Calu3 (cell line): ENCODE results near the gene DUSP7. TPM values are rescaled to one million over a fixed set of nuclear protein-coding genes. Genes with fewer than 3 reads are reported as not detected.

Source experiments
- BruUV-seq: library from RNA; stranded (reverse); fragments of 400-500 nt; replicated peaks from 2 replicates; lab custom pipeline; 2021; lab: Mats Ljungman, UMichigan
- CTCF ChIA-PET: fragments of 300-600 bp; sonication (Branson Sonifier 250); formaldehyde crosslinking; loops from one replicate; lab custom pipeline; 2022; ENCODE audit warnings: antibody characterized with exemption; lab: Charles Lee
- DNase-seq: peaks from one replicate; pipeline ENCODE4 v3.0.0; 2022
- H3K27ac Mint-ChIP-seq: one replicate; pipeline ENCODE4 v1.8.0; 2022; ENCODE audit warnings: mixed read lengths; ENCODE audit not compliant: unreplicated experiment
- H3K27me3 Mint-ChIP-seq: one replicate; pipeline ENCODE4 v1.8.0; 2022; ENCODE audit warnings: mixed read lengths; ENCODE audit not compliant: unreplicated experiment
- H3K36me3 Mint-ChIP-seq: one replicate; pipeline ENCODE4 v1.8.0; 2022; ENCODE audit warnings: mild to moderate bottlenecking, moderate library complexity, mixed read lengths; ENCODE audit not compliant: insufficient read depth, unreplicated experiment
- H3K4me1 Mint-ChIP-seq: one replicate; pipeline ENCODE4 v1.8.0; 2022; ENCODE audit warnings: mild to moderate bottlenecking, low read depth, mixed read lengths; ENCODE audit not compliant: unreplicated experiment
- H3K4me3 Mint-ChIP-seq: one replicate; pipeline ENCODE4 v1.8.0; 2022; ENCODE audit warnings: mild to moderate bottlenecking, low read depth, moderate library complexity, mixed read lengths; ENCODE audit not compliant: unreplicated experiment
- H3K9me3 Mint-ChIP-seq: one replicate; pipeline ENCODE4 v1.8.0; 2022; ENCODE audit warnings: low read depth, mixed read lengths; ENCODE audit not compliant: unreplicated experiment
- intact Hi-C: fragments of 100-400 bp; cut with micrococcal nuclease; formaldehyde crosslinking; loops from one replicate; pipeline ENCODE4 v1.10.0; 2022; ENCODE audit not compliant: unreplicated experiment
- total RNA-seq: library from RNA; stranded (reverse); gene quantifications from 2 replicates; pipeline ENCODE4 v1.2.3, GENCODE V29; 2022
- TF ChIP-seq, protein P1 (sequence below): fragments of 200-600 bp; IDR thresholded peaks from one replicate; pipeline ENCODE4 v1.8.0; 2022; ENCODE audit warnings: antibody characterized with exemption; ENCODE audit not compliant: unreplicated experiment

The DUSP7 gene
- total RNA-seq, 1 experiment from 2014 or later: 7.7 TPM

DNA sequence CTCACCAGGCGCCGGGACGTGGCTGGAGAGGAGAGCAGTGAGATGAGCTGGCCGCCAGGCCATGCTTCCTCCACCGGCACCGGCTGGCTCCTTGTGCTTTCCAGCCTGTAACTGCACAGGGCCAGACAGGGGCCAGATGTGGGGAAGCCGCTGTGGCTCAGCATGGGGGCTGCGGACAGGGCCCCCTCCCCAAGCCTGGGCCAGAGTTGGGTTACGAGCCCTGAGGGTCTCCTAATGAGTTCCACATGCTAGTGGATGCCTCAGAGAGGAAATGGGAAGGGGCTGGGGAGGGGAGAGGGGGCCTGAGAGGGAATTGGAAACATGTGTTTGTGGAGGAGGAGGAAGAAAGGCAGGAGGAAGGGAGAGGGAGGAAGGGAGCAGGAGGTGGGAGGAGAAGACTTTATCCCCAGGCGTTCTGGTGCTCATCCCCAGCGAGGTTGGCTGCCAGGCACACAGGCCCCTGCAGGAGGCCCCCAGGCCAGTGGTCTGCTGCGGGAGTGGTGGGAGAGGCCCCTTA is 11.7 kb upstream of the DUSP7 start:
- CTCF ChIA-PET: no interaction called here
- Mint-ChIP-seq H3K27ac (no peak overlapping the region), H3K4me3 (no peak overlapping the region), H3K36me3 (peaks cover 16% of the 10 kb centered on the region), H3K9me3 (no peaks in the 10 kb centered on the region), H3K4me1 (peaks cover 9% of the 10 kb centered on the region), H3K27me3 (no peaks in the 10 kb centered on the region)
- no peak for DNase-seq
- no TSS peak for BruUV-seq
- intact Hi-C loops: no loop called here
- TF ChIP-seq, protein P1, sequence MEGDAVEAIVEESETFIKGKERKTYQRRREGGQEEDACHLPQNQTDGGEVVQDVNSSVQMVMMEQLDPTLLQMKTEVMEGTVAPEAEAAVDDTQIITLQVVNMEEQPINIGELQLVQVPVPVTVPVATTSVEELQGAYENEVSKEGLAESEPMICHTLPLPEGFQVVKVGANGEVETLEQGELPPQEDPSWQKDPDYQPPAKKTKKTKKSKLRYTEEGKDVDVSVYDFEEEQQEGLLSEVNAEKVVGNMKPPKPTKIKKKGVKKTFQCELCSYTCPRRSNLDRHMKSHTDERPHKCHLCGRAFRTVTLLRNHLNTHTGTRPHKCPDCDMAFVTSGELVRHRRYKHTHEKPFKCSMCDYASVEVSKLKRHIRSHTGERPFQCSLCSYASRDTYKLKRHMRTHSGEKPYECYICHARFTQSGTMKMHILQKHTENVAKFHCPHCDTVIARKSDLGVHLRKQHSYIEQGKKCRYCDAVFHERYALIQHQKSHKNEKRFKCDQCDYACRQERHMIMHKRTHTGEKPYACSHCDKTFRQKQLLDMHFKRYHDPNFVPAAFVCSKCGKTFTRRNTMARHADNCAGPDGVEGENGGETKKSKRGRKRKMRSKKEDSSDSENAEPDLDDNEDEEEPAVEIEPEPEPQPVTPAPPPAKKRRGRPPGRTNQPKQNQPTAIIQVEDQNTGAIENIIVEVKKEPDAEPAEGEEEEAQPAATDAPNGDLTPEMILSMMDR: no peak

DNA sequence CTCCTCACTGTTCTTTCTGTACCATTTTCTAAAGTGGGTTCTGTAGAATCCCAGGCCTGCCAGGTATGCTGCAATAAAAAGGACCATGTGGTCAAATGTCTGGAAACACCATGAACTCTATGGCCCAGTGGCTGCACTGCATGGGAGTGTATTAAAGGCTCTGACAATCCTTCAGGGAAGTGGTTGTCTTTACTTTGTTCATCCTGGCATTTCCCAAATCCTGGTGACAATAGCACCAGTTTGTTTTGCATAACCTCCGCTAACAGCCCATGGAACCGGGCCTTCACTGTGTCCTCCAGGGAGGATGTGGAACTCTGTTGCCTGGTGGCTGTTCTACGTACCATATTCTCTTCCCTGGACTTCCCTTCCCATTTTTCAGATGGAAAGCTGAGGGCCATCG is 11.2 kb upstream of the DUSP7 start:
- TF ChIP-seq, protein P1: no peak
- intact Hi-C loops: no loop called here
- Mint-ChIP-seq H3K9me3 (no peaks in the 10 kb centered on the region), H3K4me1 (peaks cover 13% of the 10 kb centered on the region), H3K4me3 (no peak overlapping the region), H3K27me3 (no peaks in the 10 kb centered on the region), H3K36me3 (peaks cover 18% of the 10 kb centered on the region), H3K27ac (no peak overlapping the region)
- BruUV-seq: no TSS peak
- CTCF ChIA-PET: no interaction called here
- DNase-seq: no peak

DNA sequence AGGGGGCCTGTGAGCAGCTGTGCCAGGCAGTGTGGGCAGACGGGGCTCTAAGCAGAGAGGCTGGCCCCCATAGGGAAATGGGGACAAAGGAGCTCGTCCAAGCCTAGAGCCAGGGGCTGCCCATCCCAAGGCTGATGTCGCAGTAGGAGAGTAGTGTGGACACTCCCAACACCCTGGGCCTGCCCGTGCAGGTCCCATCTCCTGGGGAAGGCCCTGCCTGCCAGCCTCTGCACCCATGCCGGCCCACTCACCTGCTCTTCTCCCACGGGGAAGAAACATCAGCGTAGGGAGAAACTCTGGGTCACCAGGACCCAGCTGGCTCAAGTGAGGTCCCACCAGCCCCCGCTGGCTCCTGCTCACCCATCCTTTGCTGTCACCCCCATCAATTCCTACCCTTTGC is 10.7 kb upstream of the DUSP7 start:
- intact Hi-C loops: no loop called here
- peaks cover 18% of the 10 kb centered on the region for H3K36me3 Mint-ChIP-seq
- no TSS peak for BruUV-seq
- peaks cover 18% of the 10 kb centered on the region for H3K4me1 Mint-ChIP-seq
- no peak overlapping the region for H3K4me3 Mint-ChIP-seq
- H3K27me3 Mint-ChIP-seq: no peaks in the 10 kb centered on the region
- H3K9me3 Mint-ChIP-seq: no peaks in the 10 kb centered on the region
- no peak for DNase-seq
- H3K27ac Mint-ChIP-seq: no peak overlapping the region
- TF ChIP-seq, protein P1: no peak
- CTCF ChIA-PET: no interaction called here

DNA sequence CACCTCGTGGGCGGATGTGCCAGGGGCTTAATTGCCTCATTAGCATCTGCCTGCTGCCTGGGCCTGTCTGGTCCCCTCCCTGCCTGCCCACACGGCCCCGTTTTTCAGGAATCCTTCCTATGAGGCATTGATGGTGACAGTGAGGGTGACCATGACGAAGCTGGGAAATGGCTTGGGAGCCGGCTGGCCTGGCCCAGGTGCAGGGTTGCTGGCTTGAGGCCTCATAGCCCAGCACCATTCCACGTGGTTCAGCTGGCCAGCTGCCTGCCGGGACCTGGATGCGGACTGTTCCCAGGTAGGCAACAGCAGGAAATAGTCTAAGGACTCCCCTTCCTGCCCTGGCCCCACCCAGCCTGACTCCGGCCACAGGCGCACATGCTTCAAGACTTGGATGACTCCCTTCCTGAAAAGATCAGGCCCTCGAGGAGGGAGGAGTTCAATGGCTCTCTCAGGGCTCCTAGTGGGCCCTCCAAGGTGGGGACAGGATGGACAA is 8.9 kb upstream of the DUSP7 start:
- BruUV-seq: no TSS peak
- no peak overlapping the region for H3K4me3 Mint-ChIP-seq
- TF ChIP-seq, protein P1: no peak
- intact Hi-C loops: no loop called here
- peaks cover 18% of the 10 kb centered on the region for H3K36me3 Mint-ChIP-seq
- H3K4me1 Mint-ChIP-seq: peaks cover 32% of the 10 kb centered on the region
- no peak overlapping the region for H3K27ac Mint-ChIP-seq
- H3K27me3 Mint-ChIP-seq: no peaks in the 10 kb centered on the region
- H3K9me3 Mint-ChIP-seq: no peaks in the 10 kb centered on the region
- no peak for DNase-seq
- CTCF ChIA-PET: interaction anchor here (0.5 kb wide), 1 partner anchor 13 kb away, joined by 6 read pairs; no protein-coding TSS in a partner anchor
